22Rv1 (cell line): ENCODE results near the gene MGAT5B.

Source experiments
- ZFX ChIP-seq: fragments of 450-650 bp; IDR thresholded peaks from 2 replicates; pipeline ENCODE4 v1.6.1; 2017; ENCODE audit warnings: antibody characterized with exemption, borderline replicate concordance
- TF ChIP-seq, protein P1 (sequence below): fragments of 450-650 bp; IDR thresholded peaks from 2 replicates; pipeline ENCODE4 v1.5.1; 2017; ENCODE audit warnings: mild to moderate bottlenecking

DNA sequence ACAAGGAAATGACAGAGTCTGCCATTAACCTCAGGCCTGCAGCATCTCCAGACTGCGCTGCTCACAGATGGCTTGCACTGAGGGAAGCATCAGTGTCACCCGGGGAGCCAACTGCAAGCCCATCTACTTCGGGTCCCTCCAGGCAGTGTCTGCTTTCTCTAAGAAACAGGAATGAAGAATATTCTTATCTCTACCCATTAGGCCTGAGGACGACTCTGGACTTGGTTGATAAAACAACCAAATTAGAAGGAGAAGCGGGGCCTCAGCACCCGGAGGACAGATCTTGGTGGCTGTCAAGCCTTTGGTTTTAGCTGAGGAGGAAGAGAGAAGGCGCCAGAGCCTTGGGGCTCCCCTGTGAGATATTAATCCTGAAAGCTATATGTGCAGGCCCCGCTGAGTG, 19.5 kb upstream of the MGAT5B start:
- TF ChIP-seq, protein P1, sequence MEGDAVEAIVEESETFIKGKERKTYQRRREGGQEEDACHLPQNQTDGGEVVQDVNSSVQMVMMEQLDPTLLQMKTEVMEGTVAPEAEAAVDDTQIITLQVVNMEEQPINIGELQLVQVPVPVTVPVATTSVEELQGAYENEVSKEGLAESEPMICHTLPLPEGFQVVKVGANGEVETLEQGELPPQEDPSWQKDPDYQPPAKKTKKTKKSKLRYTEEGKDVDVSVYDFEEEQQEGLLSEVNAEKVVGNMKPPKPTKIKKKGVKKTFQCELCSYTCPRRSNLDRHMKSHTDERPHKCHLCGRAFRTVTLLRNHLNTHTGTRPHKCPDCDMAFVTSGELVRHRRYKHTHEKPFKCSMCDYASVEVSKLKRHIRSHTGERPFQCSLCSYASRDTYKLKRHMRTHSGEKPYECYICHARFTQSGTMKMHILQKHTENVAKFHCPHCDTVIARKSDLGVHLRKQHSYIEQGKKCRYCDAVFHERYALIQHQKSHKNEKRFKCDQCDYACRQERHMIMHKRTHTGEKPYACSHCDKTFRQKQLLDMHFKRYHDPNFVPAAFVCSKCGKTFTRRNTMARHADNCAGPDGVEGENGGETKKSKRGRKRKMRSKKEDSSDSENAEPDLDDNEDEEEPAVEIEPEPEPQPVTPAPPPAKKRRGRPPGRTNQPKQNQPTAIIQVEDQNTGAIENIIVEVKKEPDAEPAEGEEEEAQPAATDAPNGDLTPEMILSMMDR, result no peak
- no peak for TF ChIP-seq ZFX
